Adrenal gland (tissue), 12 donors: Measurements from ENCODE around the gene ZC3H11A. TPM values are rescaled to one million over a fixed set of nuclear protein-coding genes. Genes with fewer than 3 reads are reported as not detected.

Experiments
- DNase-seq, 7 donors: peaks; one replicate each; pipeline ENCODE4 v3.0.0-alpha.2; 2019 to 2020
- H3K27ac ChIP-seq, 5 donors: fragments of 200-600 bp; sonication (generic) in 4 of 5; 1 replicate in 3 of 5; 2 replicates in 2 of 5; pipeline versions ENCODE4 v1.5.1 to v1.8.0; 2016 to 2020; ENCODE audit warnings: mild to moderate bottlenecking in 1 of 5
- H3K27me3 ChIP-seq: fragments of 200-600 bp; 2 replicates; pipeline ENCODE4 v1.8.0; 2021
- H3K36me3 ChIP-seq, 2 donors: fragments of 200-600 bp; replicated peaks in 1 of 2; 1 replicate in 1 of 2; 2 replicates in 1 of 2; pipeline versions ENCODE4 v1.5.1 to v1.8.0; 2018 to 2022
- H3K4me1 ChIP-seq, 2 donors: fragments of 200-600 bp; replicated peaks in 1 of 2; 1 replicate in 1 of 2; 2 replicates in 1 of 2; pipeline versions ENCODE4 v1.5.1 to v1.8.0; 2018 to 2021
- H3K4me3 ChIP-seq, 4 donors: fragments of 200-600 bp; sonication (generic) in 3 of 4; one replicate each; pipeline ENCODE4 v1.5.1; 2016 to 2018
- H3K9me3 ChIP-seq, 3 donors: fragments of 200-600 bp; sonication (generic) in 1 of 3; replicated peaks in 1 of 3; 1 replicate in 2 of 3; 2 replicates in 1 of 3; pipeline versions ENCODE4 v1.5.1 to v1.8.0; 2016 to 2021
- CTCF ChIP-seq, 6 experiments: fragments of 450-650 bp in 4 of 6; fragments of 200-600 bp in 2 of 6; sonication (generic) in 1 of 6; IDR thresholded peaks; 1 replicate in 5 of 6; 2 replicates in 1 of 6; pipeline versions ENCODE4 v1.5.1 to v1.8.0; 2016 to 2021; ENCODE audit warnings: antibody characterized with exemption in 6 of 6, mild to moderate bottlenecking in 2 of 6, moderate library complexity in 1 of 6
- POLR2A ChIP-seq, 2 donors: fragments of 450-650 bp; IDR thresholded peaks; one replicate each; pipeline ENCODE4 v1.6.1; 2017; ENCODE audit warnings: antibody characterized with exemption in 2 of 2, mild to moderate bottlenecking in 2 of 2, moderate library complexity in 1 of 2
- WGBS, 4 donors: extraction: QIAGEN DNeasy Blood & Tissue Kit in 2 of 4; methylation state at CpG; one replicate each; pipeline versions ENCODE4 v1.1.5 to v1.1.7; 2013 to 2017; 5-methylcytosine and 5-hydroxymethylcytosine counted together
- intact Hi-C, 2 donors: fragments of 100-400 bp; cut with DNase I; formaldehyde crosslinking; loops; one replicate each; pipeline versions ENCODE4 v1.14.1 to v1.15.0; 2022 to 2023
- polyA plus RNA-seq, 3 donors: library from polyadenylated mRNA; stranded (reverse); fragments of 200-250 nt in 2 of 3; fragments of 350-450 nt in 1 of 3; fragmentation: Illumina TruSeq in 1 of 3; extraction: RNeasy Lipid Tissue Mini Kit (QIAGEN cat#74804) in 1 of 3; gene quantifications; one replicate each; pipeline ENCODE4 v1.2.3, GENCODE V29; 2013 to 2014
- total RNA-seq, 9 donors: library from RNA; depleted of rRNA in 4 of 9; stranded (reverse); fragments of >200 nt in 4 of 9; fragments of 120-200 nt in 1 of 9; fragmentation: NEBNext Ultra II Directional in 1 of 9; extraction: Animal tissue kit (Norgen Biotek cat#: 25700) in 1 of 9; gene quantifications; one replicate each; pipeline versions ENCODE4 v1.1.0 to v1.2.4, GENCODE V29; 2013 to 2023
- donor health status: healthy with polysubstance abuse.
- donor health status: Bipolar disorder and iron deficiency.
- donor health status: DM: yes; HTN: yes; CAD: no.
- donor health status: DM: no; HTN: no; CAD: no.
- donor health status: DM: no; HTN: no; CAD: no.
- donor health status: DM: yes; HTN: yes; CAD: no.

ZC3H11A gene
- total and polyA plus RNA-seq, 12 donors = 45.7 to 108 (median 75.8) TPM

DNA sequence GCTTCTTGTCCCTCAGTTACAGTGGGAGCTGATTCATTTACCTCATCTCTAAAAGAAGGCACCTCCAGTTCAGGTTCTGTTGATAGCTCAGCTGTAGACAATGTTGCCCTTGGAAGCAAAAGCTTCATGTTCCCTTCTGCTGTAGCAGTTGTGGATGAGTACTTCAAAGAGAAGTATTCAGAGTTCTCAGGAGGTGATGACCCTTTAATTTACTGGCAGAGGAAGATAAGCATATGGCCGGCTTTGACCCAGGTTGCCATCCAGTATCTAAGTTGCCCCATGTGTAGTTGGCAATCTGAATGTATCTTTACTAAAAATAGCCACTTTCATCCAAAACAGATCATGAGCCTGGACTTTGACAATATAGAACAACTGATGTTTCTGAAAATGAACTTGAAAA is 4.5 kb downstream of the ZC3H11A start:
- intact Hi-C loops = no loop called here
- H3K36me3 ChIP-seq = peaks cover 0 to 8% of the 10 kb centered on the region in 2 donors
- H3K27me3 ChIP-seq = no peaks in the 10 kb centered on the region
- H3K4me3 ChIP-seq = peak overlapping the region in 1 of 4 donors; percentile 0
- no peaks in the 10 kb centered on the region for H3K9me3 ChIP-seq
- no peak for TF ChIP-seq CTCF (IDR thresholded peaks at IDR 0.05)
- no peak for TF ChIP-seq POLR2A (IDR thresholded peaks at IDR 0.05)
- peaks cover 32 to 71% of the 10 kb centered on the region in 2 donors for H3K4me1 ChIP-seq
- DNase-seq = no peak
- WGBS, 4 donors = 31 to 52% (median 42%) methylated on average over 1 of the region's 1 CpG
- peak overlapping the region in 3 of 5 donors; percentile 45 to 69 (median 59) for H3K27ac ChIP-seq

DNA sequence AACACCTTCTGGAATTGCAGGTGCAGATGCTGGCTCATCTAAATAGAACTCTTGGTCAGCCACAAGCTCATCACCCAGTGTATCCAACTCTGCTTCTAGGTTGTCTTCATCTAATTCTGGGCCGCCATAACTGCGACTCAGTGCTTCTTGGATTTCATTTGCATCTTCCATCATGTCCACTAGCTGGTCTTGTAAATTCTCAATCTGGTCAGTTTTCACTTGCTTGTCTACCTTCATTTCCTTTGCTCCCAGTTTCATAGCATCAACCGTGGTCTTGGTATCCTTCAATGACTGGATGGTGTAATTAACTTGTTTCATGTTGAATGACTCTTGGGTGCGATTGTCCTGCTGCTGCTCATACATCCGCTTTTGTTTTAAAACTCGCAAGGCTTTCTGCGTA is 10.3 kb downstream of the ZC3H11A start:
- Histone ChIP-seq H3K4me3 (no peak overlapping the region), H3K27me3 (no peaks in the 10 kb centered on the region), H3K36me3 (peaks cover 0 to 12% of the 10 kb centered on the region in 2 donors), H3K4me1 (peaks cover 7 to 50% of the 10 kb centered on the region in 2 donors), H3K9me3 (no peaks in the 10 kb centered on the region), H3K27ac (no peak overlapping the region)
- intact Hi-C loops = no loop called here
- DNase-seq = no peak
- no peak for TF ChIP-seq POLR2A (IDR thresholded peaks at IDR 0.05)
- no peak for TF ChIP-seq CTCF (IDR thresholded peaks at IDR 0.05)
- 96 to 98% (median 97%) methylated on average over 7 of the region's 7 CpGs for WGBS, 4 donors

DNA sequence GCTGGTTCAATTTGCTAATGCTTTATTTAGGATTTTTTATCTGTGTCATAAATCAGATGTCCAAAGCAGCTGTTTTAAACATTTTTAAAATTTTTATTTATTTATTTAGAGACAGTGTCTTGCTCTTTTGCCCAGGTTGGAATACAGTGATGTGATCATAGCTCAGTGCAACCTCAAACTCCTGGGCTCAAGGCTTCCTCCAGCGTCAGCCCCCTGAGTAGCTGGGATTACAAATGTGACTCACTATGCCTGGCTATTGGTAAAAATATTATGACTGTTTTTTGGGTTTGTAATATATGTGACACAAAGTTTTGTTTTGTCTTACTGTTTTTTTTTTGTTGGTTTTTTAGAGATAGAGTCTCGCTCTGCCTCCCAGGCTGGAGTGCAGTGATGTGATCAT is 11.8 kb downstream of the ZC3H11A start:
- Histone ChIP-seq H3K4me1 (peaks cover 7 to 45% of the 10 kb centered on the region in 2 donors), H3K27me3 (no peaks in the 10 kb centered on the region), H3K36me3 (peaks cover 0 to 12% of the 10 kb centered on the region in 2 donors), H3K9me3 (no peaks in the 10 kb centered on the region), H3K27ac (peak overlapping the region in 4 of 5 donors; percentile 41 to 68 (median 56)), H3K4me3 (no peak overlapping the region)
- intact Hi-C loops = no loop called here
- no peak for TF ChIP-seq POLR2A (IDR thresholded peaks at IDR 0.05)
- no peak for TF ChIP-seq CTCF (IDR thresholded peaks at IDR 0.05)
- 39 to 53% (median 46%) methylated on average over 2 of the region's 2 CpGs for WGBS, 4 donors
- peak; percentile 42 to 80 (median 72) for DNase-seq

- Histone ChIP-seq H3K36me3 (peaks cover 0 to 32% of the 10 kb centered on the region in 2 donors), H3K27ac (no peak overlapping the region), H3K9me3 (no peaks in the 10 kb centered on the region), H3K27me3 (no peaks in the 10 kb centered on the region), H3K4me3 (no peak overlapping the region), H3K4me1 (peaks cover 0 to 16% of the 10 kb centered on the region in 2 donors)
- intact Hi-C loops = no loop called here
- 91 to 98% (median 96%) methylated on average over 2 of the region's 2 CpGs for WGBS, 4 donors
- DNase-seq = no peak
- TF ChIP-seq POLR2A (IDR thresholded peaks at IDR 0.05) (no peak), CTCF (IDR thresholded peaks at IDR 0.05) (no peak)
These were observed 18.3 kb downstream of the ZC3H11A start for GRCh38 chr1:203813581-203814341.
